ENCODE measurements around the gene CYTH3. TPM values are rescaled to one million over a fixed set of nuclear protein-coding genes. Genes with fewer than 3 reads are reported as not detected.
"Not testable (repeated sequence)": the region's sequence is repeated elsewhere in the genome, so short reads cannot be mapped to it uniquely, and the experiment has no call there.

Gene CYTH3
- total and polyA plus RNA-seq, 2 of the 8 experiments (the other 6 are each of a cell fraction or from before 2014, with no cell fraction given) = 10.3 to 11.9 TPM

- H2BK120ac ChIP-seq (replicated peaks; ENCODE audit: low read depth, low read length); H3K79me2 ChIP-seq (ENCODE audit: control insufficient read depth in 1 of 2, insufficient read depth in 2 of 2, low read length in 2 of 2); H4K20me1 ChIP-seq (replicated peaks in 1 of 2; ENCODE audit: control insufficient read depth in 1 of 2, insufficient read depth in 2 of 2, low read length in 2 of 2); H3K56ac ChIP-seq (replicated peaks; ENCODE audit: insufficient read length, low read depth, low read length); DNase-seq (ENCODE audit: low read depth in 1 of 2, low spot score in 2 of 2); H3K4me1 ChIP-seq (replicated peaks in 1 of 4; ENCODE audit: control insufficient read depth in 3 of 4, insufficient read depth in 4 of 4, low read length in 3 of 4); H4K8ac ChIP-seq (ENCODE audit: extremely low read depth, insufficient read depth, low read length); H4K5ac ChIP-seq (ENCODE audit: insufficient read length, low read depth, low read length); H2BK12ac ChIP-seq (ENCODE audit: low read depth, low read length); FAIRE-seq; H3K36me3 ChIP-seq (ENCODE audit: control insufficient read depth in 2 of 4, insufficient read depth in 4 of 4, low read length in 3 of 4); H4K91ac ChIP-seq (replicated peaks; ENCODE audit: insufficient read length, low read length); H3K23me2 ChIP-seq (ENCODE audit: low read depth, low read length); H3K18ac ChIP-seq (ENCODE audit: extremely low read depth, low read length); H2BK20ac ChIP-seq (ENCODE audit: low read length); H3K9me3 ChIP-seq (ENCODE audit: insufficient read depth in 2 of 2, low read depth in 1 of 2, low read length in 1 of 2); H2AK5ac ChIP-seq (ENCODE audit: low read depth, low read length); H3K4me3 ChIP-seq (ENCODE audit: extremely low read depth in 1 of 4, insufficient read depth in 2 of 4, low read depth in 3 of 4, low read length in 4 of 4); H3K4me2 ChIP-seq (ENCODE audit: insufficient read depth in 1 of 2, low read depth in 2 of 2, low read length in 2 of 2); H3K9ac ChIP-seq (replicated peaks in 1 of 4; ENCODE audit: extremely low read depth in 1 of 4, low read depth in 3 of 4, low read length in 3 of 4); H2BK5ac ChIP-seq (ENCODE audit: low read depth, low read length); H3K23ac ChIP-seq (ENCODE audit: insufficient read length); H3K14ac ChIP-seq (ENCODE audit: insufficient read length); POLR2A ChIA-PET (ENCODE audit: partially characterized antibody); H2BK15ac ChIP-seq (ENCODE audit: low read length); H3K27ac ChIP-seq (ENCODE audit: low read depth, low read length); H3K79me1 ChIP-seq (ENCODE audit: low read depth, low read length); H2AFZ ChIP-seq (ENCODE audit: low read length); H3K27me3 ChIP-seq (replicated peaks in 1 of 4; ENCODE audit: control insufficient read depth in 3 of 4, extremely low read depth in 1 of 4, insufficient read depth in 3 of 4, low read length in 3 of 4); H3K4ac ChIP-seq (replicated peaks; ENCODE audit: insufficient read length, low read depth, low read length): not testable (repeated sequence)
- CTCF ChIA-PET (ENCODE audit: partially characterized antibody) = interaction anchor here (0.6 to 1.3 kb wide), 2 partner anchors 18 to 80 kb away, joined by 4 to 5 read pairs; no protein-coding TSS in a partner anchor
- 85% methylated on average over 3 of the region's 4 CpGs; no CpG with 5 or more reads in 1 of the 2 experiments for WGBS, 2 experiments (ENCODE audit: extremely low coverage in 1 of 2, insufficient coverage in 1 of 2, insufficient read length in 1 of 2, insufficient replicate concordance in 2 of 2, low coverage in 1 of 2, low lambda C conversion rate in 2 of 2, missing lambda C conversion rate in 1 of 2)
These were observed 29.0 kb upstream of the CYTH3 start for GRCh38 chr7:6301446-6301845.

Measured in H1 (cell line).